ENCODE data around the gene FLVCR2.
"Not testable (repeated sequence)": the region's sequence is repeated elsewhere in the genome, so short reads cannot be mapped to it uniquely, and the experiment has no call there.

The FLVCR2 gene

GRCh38 chr14:75600100-75600499 is 21.7 kb downstream of the FLVCR2 start:
- DNase-seq = not testable (repeated sequence)

- DNase-seq = not testable (repeated sequence)
Observed at GRCh38 chr14:75601061-75601460, 22.6 kb downstream of the FLVCR2 start.

GRCh38 chr14:75602503-75602902 is 24.1 kb downstream of the FLVCR2 start:
- no peak for DNase-seq

- DNase-seq = no peak
Observed at GRCh38 chr14:75604979-75605851, 26.8 kb downstream of the FLVCR2 start.

GRCh38 chr14:75605916-75606315 is 27.5 kb downstream of the FLVCR2 start:
- no peak for DNase-seq

GRCh38 chr14:75607044-75607443 is 28.6 kb downstream of the FLVCR2 start:
- DNase-seq = no peak

- no peak for DNase-seq
Observed at GRCh38 chr14:75607842-75608640, 29.6 kb downstream of the FLVCR2 start.

- DNase-seq = no peak
Observed at GRCh38 chr14:75609116-75609515, 30.7 kb downstream of the FLVCR2 start.

GRCh38 chr14:75609606-75610475 is 31.4 kb downstream of the FLVCR2 start:
- no peak for DNase-seq

- DNase-seq = no peak
Observed at GRCh38 chr14:75610834-75611233, 32.4 kb downstream of the FLVCR2 start.

- no peak for DNase-seq
Observed at GRCh38 chr14:75612157-75612556, 33.7 kb downstream of the FLVCR2 start.

- DNase-seq = no peak
Observed at GRCh38 chr14:75614179-75614578, 35.8 kb downstream of the FLVCR2 start.

- no peak for DNase-seq
Observed at GRCh38 chr14:75615200-75615599, 36.8 kb downstream of the FLVCR2 start.

GRCh38 chr14:75619548-75619947 is 41.1 kb downstream of the FLVCR2 start:
- no peak for DNase-seq

- no peak for DNase-seq
Observed at GRCh38 chr14:75625034-75625433, 46.6 kb downstream of the FLVCR2 start.

GRCh38 chr14:75626396-75626795 is 48.0 kb downstream of the FLVCR2 start:
- DNase-seq = no peak

GRCh38 chr14:75626863-75627262 is 48.4 kb downstream of the FLVCR2 start:
- DNase-seq = no peak

GRCh38 chr14:75627406-75627805 is 49.0 kb downstream of the FLVCR2 start:
- DNase-seq = no peak

GRCh38 chr14:75628816-75629215 is 50.4 kb downstream of the FLVCR2 start:
- DNase-seq = no peak

- DNase-seq = peak; percentile 56
Observed at GRCh38 chr14:75630695-75631452, 52.5 kb downstream of the FLVCR2 start.

- no peak for DNase-seq
Observed at GRCh38 chr14:75631453-75631831, 53.0 kb downstream of the FLVCR2 start.

- DNase-seq = no peak
Observed at GRCh38 chr14:75634848-75635247, 56.4 kb downstream of the FLVCR2 start.

All from NCI-H345 (cell line).